Osteoblast (primary cell): ENCODE measurements around the gene CYREN. TPM values are rescaled to one million over a fixed set of nuclear protein-coding genes. Genes with fewer than 3 reads are reported as not detected.

Source experiments
- DNase-seq: peaks from one replicate; pipeline ENCODE4 v3.0.0; 2011; ENCODE audit warnings: low spot score, mixed read lengths; ENCODE audit not compliant: insufficient read length; ENCODE audit errors: missing footprints
- H2AFZ ChIP-seq: 2 replicates; pipeline ENCODE4 v1.6.0; 2011; ENCODE audit warnings: mild to moderate bottlenecking, low read length
- H3K27ac ChIP-seq: 2 replicates; pipeline ENCODE4 v1.5.1; 2011; ENCODE audit warnings: mild to moderate bottlenecking, low read depth, low read length, moderate library complexity
- H3K27me3 ChIP-seq: 2 replicates; pipeline ENCODE4 v1.6.0; 2012; ENCODE audit warnings: mild to moderate bottlenecking, control low read depth, inconsistent platforms, low read length, moderate library complexity; ENCODE audit not compliant: insufficient read depth
- H3K36me3 ChIP-seq: 2 replicates; pipeline ENCODE4 v1.5.1; 2011; ENCODE audit warnings: mild to moderate bottlenecking, low read length, control low read depth, moderate library complexity; ENCODE audit not compliant: insufficient read depth
- H3K4me1 ChIP-seq: 2 replicates; pipeline ENCODE4 v1.5.1; 2011; ENCODE audit warnings: mild to moderate bottlenecking, low read length, control low read depth, moderate library complexity; ENCODE audit not compliant: insufficient read depth
- H3K4me2 ChIP-seq: 2 replicates; pipeline ENCODE4 v1.6.0; 2011; ENCODE audit warnings: mild to moderate bottlenecking, low read length; ENCODE audit not compliant: insufficient read depth
- H3K4me3 ChIP-seq: fragments of 200-600 bp; sonication (generic); 3 replicates; pipeline ENCODE4 v1.5.1; 2012; ENCODE audit warnings: mild to moderate bottlenecking, low read length, inconsistent platforms; ENCODE audit not compliant: insufficient read depth
- H3K79me2 ChIP-seq: 2 replicates; pipeline ENCODE4 v1.6.0; 2012; ENCODE audit warnings: mild to moderate bottlenecking, low read length, control low read depth, inconsistent platforms; ENCODE audit not compliant: insufficient read depth
- H3K9me3 ChIP-seq: 2 replicates; pipeline ENCODE4 v1.5.1; 2011; ENCODE audit warnings: low read depth, low read length, control low read depth
- H4K20me1 ChIP-seq: 2 replicates; pipeline ENCODE4 v1.6.0; 2012; ENCODE audit warnings: mild to moderate bottlenecking, low read length, control low read depth; ENCODE audit not compliant: insufficient read depth
- CTCF ChIP-seq: IDR thresholded peaks from 2 replicates; pipeline ENCODE4 v1.5.1; 2011; ENCODE audit warnings: mild to moderate bottlenecking, low read depth, low read length, moderate library complexity; ENCODE audit errors: extremely low read depth
- total RNA-seq: library from RNA; depleted of rRNA; stranded (reverse); fragments of >200 nt; gene quantifications from 2 replicates; pipeline ENCODE4 v1.2.3, GENCODE V29; 2012

Gene CYREN
- total RNA-seq, 1 donor, result 35.5 TPM

- H2AFZ ChIP-seq, result no peak overlapping the region
- no peak overlapping the region for H3K27ac ChIP-seq
- peaks cover 29% of the 10 kb centered on the region for H3K36me3 ChIP-seq
- no peaks in the 10 kb centered on the region for H3K79me2 ChIP-seq
- no peak for DNase-seq
- no peaks in the 10 kb centered on the region for H4K20me1 ChIP-seq
- H3K4me2 ChIP-seq, result no peak overlapping the region
- H3K4me1 ChIP-seq, result peaks cover 6% of the 10 kb centered on the region
- no peaks in the 10 kb centered on the region for H3K9me3 ChIP-seq
- TF ChIP-seq CTCF, result no peak
- H3K27me3 ChIP-seq, result no peaks in the 10 kb centered on the region
- H3K4me3 ChIP-seq, result no peak overlapping the region
These were observed 22.5 kb upstream of the CYREN start for GRCh38 chr7:135192914-135193536.

GRCh38 chr7:135190703-135191102, 20.2 kb upstream of the CYREN start:
- TF ChIP-seq CTCF, result no peak
- H3K27ac ChIP-seq, result no peak overlapping the region
- no peaks in the 10 kb centered on the region for H3K9me3 ChIP-seq
- H3K27me3 ChIP-seq, result no peaks in the 10 kb centered on the region
- DNase-seq, result no peak
- H4K20me1 ChIP-seq, result no peaks in the 10 kb centered on the region
- no peak overlapping the region for H2AFZ ChIP-seq
- H3K4me1 ChIP-seq, result peaks cover 6% of the 10 kb centered on the region
- H3K4me2 ChIP-seq, result no peak overlapping the region
- H3K79me2 ChIP-seq, result no peaks in the 10 kb centered on the region
- no peak overlapping the region for H3K4me3 ChIP-seq
- H3K36me3 ChIP-seq, result peaks cover 34% of the 10 kb centered on the region

- Histone ChIP-seq H3K4me1 (peaks cover 6% of the 10 kb centered on the region), H3K79me2 (no peaks in the 10 kb centered on the region), H4K20me1 (no peaks in the 10 kb centered on the region), H3K27ac (no peak overlapping the region), H3K4me2 (no peak overlapping the region), H3K27me3 (no peaks in the 10 kb centered on the region), H3K9me3 (no peaks in the 10 kb centered on the region), H2AFZ (no peak overlapping the region), H3K36me3 (peaks cover 31% of the 10 kb centered on the region), H3K4me3 (no peak overlapping the region)
- no peak for TF ChIP-seq CTCF
- DNase-seq, result no peak
These were observed 19.5 kb upstream of the CYREN start for GRCh38 chr7:135189961-135190360.

GRCh38 chr7:135189221-135189662, 18.7 kb upstream of the CYREN start:
- Histone ChIP-seq H3K4me2 (no peak overlapping the region), H4K20me1 (no peaks in the 10 kb centered on the region), H3K36me3 (peaks cover 31% of the 10 kb centered on the region), H3K27me3 (no peaks in the 10 kb centered on the region), H3K27ac (no peak overlapping the region), H3K4me1 (no peaks in the 10 kb centered on the region), H3K79me2 (no peaks in the 10 kb centered on the region), H3K9me3 (no peaks in the 10 kb centered on the region), H3K4me3 (no peak overlapping the region), H2AFZ (no peak overlapping the region)
- TF ChIP-seq CTCF, result no peak
- no peak for DNase-seq
